ENCODE results near the gene AMPD1.
A peak's percentile ranks its signal among the peaks of the same experiment; 100 is the strongest.

Gene AMPD1

DNA sequence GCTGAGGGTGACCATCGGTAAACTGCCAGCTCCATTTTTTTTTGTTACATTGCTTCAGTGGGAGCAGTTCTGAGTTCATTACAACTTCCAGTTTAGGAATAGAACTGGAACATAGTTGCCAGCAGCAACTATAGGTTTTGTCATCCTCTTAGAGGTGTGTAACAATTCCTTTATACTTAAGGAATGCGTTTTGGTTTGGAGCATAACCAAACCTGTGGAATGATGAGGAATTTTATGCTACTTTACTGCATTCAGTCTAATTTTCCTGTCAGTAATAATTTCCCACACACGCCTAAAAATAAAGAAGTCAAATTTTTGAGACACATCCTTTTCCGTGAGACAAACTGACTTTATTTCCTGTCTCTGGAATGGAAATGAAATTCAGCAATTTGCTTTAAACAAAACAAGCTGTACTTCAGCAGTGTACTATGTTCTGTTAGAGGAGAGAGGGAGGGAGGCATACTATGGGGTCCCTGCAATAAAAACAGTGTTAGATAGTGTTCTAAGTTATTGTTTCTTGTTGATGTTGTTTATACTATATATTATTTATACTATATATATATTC, 4.8 kb upstream of the AMPD1 start:
- no peak for DNase-seq (ENCODE audit: low read depth)

DNA sequence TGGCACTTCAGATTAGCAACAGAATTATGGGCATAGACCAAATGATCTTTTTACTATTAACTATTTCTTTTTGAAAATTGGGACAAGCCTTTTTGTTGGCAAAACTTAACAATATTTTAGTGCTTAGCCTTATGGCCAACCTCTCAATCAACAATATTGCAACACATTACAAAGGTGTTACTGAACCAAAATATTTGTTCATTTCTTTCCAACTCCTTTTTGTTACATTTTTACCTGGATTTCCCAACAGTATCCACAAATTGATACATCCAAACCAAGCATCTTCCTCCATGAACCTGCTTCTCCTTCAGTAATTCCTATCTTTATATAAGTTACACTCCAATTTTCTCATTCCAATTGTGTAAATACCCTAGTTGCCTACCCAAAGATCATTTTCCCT, 1.5 kb upstream of the AMPD1 start:
- DNase-seq (ENCODE audit: low read depth), result no peak

DNA sequence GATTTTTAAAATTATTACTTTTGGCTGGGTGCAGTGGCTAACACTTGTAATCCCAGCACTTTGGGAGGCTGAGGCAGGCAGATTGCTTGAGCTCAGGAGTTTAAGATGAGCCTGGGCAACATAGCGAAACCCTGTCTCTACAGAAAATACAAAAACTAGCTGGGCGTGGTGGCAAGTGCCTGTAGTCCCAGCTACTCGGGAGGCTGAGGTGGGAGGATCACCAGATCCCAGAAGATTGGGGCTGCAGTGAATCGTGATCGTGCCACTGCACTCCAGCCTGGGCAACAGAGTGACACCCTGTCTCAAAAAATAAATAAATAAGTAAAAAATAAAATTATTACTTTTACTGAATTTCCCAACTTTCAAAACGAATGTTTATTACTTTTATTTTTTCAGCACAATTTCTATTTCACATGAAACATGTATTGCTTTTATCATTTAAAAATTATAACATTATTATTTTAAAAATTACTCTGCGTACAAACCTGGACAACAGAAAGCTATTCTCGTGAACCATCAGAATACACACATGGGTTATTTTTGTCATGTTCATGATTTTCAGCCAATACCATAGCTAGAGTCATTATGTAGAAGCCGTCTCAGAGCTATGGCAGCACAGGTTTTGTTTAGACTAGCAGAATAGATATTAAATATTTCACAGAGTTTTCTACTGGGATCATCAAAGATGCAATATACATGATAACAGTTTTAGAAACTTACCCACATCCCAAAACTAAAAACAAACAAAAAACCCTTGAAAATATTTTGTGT, 621 bp downstream of the AMPD1 start:
- no peak for DNase-seq (ENCODE audit: low read depth)

DNA sequence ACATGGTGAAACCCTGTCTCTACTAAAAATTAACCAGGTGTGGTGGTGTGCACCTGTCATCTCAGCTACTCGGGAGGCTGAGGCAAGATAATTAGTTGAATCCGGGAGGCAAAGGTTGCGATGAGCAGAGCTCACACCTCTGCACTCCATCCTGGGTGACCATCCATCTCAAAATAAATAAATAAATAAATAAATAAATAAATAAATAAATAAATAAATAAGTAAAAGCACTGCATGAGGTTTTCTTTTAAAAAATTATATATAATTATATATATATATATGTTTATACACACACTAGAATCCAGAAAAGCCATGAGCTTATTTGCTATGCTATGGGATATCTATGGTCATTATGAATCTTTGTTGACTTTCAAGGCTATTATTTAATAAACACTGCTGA, 2.4 kb downstream of the AMPD1 start:
- no peak for DNase-seq (ENCODE audit: low read depth)

DNA sequence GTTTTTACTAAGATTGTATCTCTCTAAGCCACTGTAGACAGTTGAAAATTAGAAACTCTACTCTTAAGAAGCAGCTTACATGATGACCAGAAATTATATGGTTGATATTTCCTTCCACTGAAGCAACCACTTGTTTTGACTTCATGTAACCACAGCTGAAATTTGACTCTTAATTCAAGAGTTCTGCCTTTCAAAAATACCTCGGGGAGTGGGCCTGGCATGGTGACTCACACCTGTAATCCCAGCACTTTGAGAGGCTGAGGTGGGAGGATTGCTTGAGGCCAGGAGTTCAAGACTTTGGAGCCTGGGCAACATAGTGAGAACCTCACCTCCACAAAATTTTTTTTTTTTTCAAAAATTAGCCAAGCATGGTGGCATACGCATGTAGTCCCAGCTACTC, 4.3 kb downstream of the AMPD1 start:
- no peak for DNase-seq (ENCODE audit: low read depth)

DNA sequence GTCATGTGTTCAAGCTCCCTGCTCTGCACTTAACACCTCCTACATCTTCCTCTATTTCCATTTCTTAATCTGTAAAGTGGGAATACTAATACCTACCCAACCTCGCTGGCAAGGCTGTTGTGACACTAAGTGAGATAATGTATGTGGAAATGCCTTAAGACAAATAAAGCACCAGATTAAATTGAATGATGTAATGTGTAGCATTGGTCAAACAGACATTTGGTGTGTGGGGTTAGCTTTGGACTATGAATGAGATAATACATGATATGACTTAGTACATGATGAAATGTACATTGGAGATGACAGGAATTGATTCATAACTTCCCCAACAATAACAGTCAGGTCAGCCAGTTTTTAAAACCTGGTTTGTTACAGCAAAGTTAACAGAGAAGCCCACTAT, 5.2 kb downstream of the AMPD1 start:
- DNase-seq (ENCODE audit: low read depth), result no peak

DNA sequence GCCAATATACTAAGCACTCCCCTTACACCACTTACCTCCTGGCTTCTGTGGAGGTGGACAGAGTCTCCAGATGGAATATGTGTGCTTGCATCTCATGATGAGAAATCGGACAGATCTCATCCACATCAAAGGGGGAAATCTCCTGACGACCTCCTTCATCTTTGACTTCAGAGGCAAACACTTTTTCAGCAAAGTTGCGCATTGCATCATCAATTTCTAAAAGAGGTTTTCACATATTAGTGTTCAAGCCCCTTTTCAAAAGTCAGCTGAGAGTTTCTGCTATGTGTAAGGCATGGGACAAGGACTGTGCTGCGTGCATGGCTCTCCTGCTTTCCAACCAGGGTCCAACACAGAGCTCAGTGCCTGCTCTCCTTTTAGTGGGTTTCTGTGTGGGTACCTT, 6.8 kb downstream of the AMPD1 start:
- DNase-seq (ENCODE audit: low read depth), result no peak

DNA sequence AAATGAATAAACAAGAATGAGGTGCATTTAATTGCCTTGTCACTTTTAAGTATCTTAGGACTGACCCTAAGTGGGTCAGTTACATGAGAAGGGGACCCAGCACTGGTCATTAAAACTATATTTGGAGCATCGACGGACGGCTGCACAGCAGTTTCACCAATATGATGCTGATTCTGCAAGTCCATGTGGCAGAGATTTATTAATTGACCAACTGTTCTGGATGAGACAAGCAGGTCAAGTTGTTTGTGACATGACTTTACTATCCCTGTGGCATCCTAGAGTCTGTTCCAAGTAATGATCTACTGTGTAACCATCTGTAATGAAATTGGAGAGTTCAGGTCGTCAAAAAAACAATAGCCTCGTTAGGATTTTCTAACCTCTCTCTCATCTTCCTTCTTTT, 9.5 kb downstream of the AMPD1 start:
- no peak for DNase-seq (ENCODE audit: low read depth)

DNA sequence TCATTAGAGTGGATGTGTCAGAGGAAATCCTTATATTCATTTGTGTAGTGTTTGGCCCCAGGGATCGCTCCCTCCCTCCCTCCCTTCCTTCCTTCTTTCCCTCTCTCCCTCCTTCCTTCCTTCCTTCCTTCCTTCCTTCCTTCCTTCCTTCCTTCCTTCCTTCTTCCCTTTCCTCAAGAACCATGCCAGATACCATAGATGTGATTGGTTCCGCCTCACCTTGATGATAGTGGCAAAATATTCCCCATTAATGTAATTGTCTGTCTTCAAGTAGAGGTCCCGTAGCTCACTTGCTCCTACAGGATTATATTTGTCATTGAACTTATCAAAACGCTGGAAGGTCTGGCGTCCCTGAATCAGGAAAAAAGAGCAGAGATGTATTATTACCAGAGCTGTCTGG, 17.7 kb downstream of the AMPD1 start:
- no peak for DNase-seq (ENCODE audit: low read depth)

DNA sequence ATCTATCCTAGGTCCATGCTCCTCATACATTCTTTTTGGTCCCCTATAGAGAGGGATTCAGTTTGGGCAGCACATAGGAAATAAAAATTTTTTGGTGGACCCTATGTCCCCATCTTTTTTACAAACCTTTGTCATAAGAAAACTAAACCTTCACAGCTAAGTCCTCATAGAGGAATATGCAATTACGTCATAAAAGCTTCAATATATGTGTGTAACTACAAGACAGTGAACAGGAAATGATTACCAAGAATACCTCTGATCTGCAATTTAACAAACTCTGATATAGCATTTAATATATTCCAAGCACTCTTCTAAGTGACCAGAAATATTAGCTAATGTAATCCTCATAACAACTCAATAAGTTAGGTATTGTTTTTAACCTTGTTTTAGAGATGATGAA, 19.2 kb downstream of the AMPD1 start:
- DNase-seq (ENCODE audit: low read depth), result no peak

DNA sequence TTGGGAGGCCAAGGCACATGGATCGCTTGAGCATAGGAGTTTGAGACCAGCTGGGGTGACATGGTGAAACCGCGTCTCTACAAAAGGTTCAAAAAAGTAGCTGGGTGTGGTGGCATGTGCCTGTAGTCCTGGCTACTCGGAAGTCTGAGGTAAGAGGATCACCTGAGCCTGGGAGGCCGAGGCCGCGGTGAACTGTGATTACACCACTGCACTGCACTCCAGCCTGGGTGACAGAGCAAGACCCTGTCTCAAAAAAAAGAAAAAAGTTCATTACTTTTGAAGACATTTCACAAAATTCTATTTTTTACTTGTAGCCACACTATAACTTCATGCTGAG, 23.4 kb downstream of the AMPD1 start:
- DNase-seq (ENCODE audit: low read depth), result no peak

DNA sequence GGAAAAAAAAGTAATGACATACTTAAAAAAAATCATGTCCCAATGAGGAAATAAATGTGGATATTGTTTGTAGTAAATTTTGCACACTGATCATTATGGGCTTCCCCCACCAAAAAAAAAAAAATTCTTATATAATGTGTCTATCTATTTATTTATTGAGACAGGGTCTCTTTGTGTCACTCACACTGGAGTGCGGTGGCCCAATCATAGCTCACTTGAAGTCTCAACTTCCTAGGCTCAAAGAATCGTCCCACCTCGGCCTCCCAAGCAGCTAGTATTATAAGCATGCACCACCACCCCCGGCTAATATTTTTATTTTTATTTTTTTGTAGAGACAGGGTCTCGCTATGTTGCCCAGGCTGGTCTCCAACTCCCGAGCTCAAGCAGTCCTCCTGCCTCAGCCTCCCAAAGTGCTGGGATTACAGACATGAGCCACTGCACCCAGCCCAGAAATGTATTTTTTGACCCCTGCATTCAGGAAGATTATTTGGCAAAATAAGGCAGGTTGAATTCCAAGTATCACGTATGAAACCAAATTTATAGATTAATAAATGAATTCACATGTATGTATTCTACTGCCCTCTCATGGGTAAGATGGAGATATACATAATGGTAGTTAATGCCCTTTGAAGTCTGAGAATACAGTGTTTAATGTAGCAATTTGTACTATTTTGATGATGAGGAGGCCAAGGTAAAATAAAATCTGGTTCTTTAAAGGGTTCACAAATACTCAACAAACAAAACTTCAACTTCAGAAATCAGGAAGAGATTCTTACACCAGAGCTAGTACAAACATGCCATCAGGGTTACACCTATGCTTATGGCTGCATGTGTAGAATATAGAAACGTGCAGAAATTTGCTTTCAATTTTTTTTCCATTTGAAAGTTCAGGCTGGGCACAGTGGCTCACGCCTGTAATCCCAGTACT, 24.1 kb downstream of the AMPD1 start:
- no peak for DNase-seq (ENCODE audit: low read depth)

DNA sequence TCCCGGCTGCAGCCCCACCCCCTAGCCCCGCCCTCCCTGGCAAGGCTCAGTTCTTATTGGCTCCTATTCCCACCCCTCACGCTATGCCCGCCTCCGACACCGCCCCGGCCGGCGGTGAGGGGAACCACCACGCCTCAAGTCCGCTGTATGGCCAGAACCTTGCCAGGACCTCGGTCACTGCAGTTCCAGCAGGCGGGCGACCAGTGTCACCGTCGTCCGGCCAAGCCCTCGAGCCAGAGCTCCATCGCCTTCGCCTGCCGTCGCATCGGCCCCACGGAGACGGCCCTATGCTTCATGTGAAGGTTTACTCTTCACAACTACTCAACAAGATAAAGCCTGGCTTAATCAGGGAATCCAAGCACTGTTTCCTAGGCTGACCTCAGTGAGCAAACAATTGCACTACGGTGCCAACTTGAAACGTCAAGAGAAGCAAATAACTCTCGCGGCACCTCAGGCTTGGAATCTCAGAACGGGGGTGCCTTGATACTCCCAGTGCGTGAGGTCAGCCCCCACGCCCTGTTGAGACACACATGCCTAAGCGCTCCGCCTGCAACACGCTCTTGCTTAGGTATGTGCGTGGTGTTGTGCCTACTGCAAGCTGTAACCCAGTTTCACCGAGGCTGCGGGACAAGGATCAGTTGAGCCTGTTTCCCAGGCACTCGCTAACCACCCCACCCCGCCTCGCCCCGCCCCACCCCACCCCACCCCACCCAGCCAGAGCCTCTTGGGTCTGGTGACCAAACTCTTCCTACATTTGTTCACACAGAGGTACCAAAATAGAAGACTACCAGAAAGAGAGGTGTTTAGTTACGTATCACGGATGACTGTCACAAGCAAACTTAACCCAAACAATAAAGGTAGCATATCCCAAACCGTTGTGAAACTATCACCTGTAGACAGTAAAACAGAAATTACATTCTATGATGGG, 25.0 kb downstream of the AMPD1 start:
- DNase-seq (ENCODE audit: low read depth), result peak; percentile 76

DNA sequence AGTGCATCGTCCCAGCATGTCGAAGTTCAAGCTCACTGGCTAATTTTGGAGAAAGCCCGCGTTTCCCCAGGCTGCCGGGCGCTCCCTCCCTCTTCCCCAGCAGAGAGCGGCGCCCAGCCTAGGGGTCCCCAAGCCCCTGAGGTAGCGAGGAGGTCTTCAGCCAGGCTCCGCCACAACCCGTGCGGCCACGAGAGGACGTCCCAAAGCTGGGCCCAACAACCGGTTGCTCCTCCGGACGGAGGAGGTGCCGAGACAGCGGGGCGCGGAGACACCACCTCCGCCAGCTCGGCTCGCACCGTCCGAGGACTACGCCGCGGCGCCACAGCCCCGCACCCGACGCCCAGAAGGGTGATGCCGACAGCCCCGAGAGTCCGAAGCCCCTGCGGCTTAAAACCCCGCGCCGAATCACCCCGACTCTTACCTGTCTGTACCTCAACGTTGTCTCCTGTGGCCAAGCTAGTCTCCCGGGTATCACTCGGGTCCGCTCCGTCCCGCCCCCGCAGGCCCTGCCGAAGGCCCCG, 25.7 kb downstream of the AMPD1 start, which contains the start of gene DENND2C:
Gene DENND2C, minus strand, starts transcription at position 488 of the 521 bp plus-strand sequence. CDS start 44,065 bp downstream, outside the sequence.
- DNase-seq (ENCODE audit: low read depth), result no peak

DNA sequence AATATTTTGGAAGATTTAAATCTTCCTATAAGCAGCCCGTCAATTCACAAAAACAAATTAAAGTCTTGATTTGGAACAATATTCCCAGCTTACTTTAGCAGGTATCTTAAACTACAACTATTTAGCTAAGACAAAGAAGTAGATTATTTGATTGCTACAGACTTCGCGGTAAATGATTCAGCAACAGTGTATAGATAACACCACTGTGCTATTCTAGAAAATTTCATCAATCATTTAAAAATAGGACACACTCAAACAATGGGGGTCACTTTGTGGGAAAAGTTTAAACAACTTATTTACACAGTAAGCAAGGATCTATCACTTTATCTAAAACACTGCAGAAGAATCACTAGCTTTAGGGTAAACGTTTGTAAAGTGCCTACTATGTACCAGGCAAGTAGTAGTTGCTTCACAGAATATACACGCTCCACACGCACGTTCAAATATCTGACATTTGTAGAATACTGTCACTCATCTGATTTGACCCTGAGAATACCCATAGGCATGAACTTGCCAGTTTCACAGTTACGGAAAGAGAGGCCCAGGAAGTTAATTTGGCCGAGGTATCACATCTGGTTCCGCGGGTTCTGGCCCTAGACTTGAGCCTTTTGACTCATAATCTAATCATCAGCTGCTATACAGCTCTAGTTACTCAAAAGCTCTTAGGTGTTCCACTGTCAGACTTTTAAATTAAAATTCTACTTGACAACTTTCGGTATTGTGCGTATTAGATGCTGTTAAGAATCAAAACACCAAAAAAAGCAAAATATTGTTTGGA, 26.4 kb downstream of the AMPD1 start:
- no peak for DNase-seq (ENCODE audit: low read depth)

DNA sequence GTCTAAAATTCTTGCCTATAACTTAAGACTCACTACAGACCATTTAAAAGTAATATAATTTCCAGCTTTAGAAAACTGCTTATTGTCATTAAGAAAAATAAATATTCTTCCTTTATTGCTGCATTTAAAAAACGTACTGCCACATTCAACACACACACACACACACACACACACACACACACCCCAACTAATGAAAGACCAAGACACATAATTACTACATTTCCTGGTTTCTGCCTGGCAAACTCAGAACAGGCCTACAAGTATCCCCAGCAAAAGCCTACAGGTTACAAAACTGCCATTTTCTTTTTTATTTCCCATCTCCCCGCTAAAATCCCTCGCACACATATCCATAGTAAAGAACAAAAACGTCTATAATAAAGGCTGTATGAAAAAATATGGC, 27.0 kb downstream of the AMPD1 start:
- no peak for DNase-seq (ENCODE audit: low read depth)

DNA sequence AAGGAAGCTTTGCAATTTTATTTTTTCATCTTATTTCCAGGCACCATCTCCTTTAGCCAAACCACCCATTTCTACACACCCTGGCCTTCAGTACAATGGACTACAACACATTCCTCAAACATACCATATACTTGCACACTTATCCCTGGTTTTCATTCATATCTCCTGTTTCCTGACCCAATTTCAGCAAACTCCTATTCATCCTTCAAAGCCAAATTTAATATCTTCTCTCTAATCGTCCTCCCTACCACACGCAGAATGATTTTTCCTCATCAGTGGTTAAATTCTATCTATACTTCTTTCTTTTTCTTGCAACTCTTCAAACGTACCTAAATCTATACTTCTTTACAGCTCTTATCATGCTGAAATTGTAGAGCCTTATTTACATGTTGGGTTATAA, 28.4 kb downstream of the AMPD1 start:
- DNase-seq (ENCODE audit: low read depth), result no peak

DNA sequence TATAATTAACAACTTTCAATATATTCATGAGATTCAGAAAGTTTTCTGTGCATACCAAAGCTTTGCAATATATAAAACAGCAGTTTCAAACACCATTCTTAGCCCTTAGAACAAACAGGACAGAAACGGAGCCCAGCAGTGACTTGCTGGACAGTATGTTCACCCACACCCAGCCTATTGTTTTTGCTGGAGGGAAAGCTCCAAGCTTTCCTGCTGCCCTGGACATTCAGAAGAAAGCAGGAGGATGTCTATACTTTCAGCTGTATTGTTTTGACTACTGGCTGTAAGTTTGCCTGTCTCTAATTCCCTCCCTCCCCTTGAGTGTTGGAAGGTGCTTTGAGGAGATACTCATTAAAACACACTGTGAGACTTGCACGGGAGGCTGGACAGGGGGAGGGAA, 35.1 kb downstream of the AMPD1 start:
- DNase-seq (ENCODE audit: low read depth), result no peak

DNA sequence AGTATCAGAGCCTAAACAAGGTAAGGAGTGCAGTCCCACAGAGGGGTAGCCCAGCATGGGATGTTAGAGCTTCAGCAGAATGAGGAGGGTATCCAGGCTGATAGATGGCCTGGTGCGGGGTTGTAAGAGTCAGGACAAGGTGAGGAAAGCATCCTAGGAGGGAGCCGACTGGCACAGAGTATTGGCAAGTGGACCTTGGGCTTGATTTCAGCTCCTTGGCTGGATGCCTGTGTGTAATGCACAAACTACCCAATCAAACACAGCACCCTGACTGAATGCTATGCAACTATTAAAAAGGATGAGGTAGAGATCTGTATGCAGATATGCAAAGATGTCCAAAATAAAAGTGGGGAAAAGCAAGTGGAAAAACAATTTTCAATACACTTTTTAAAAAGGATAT, 43.5 kb downstream of the AMPD1 start:
- DNase-seq (ENCODE audit: low read depth), result no peak

DNA sequence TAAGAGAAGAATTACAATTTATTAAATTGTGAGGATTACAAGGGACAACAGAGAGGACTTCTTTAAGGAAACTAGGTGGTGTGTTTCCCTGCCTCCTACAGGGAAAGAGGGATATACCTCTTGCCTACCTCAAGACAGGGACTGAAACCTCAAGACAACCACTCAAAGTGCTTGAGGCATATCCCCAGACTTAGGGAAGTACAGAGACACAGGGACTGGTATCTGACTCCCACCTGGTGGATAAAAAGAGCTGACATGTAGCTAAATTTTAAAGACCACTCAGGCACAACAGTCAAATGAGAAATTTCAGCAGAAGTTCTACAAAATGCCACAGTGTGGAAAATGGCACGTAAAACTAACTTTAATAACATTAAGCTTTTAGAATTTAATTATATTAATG, 46.8 kb downstream of the AMPD1 start:
- DNase-seq (ENCODE audit: low read depth), result no peak

DNA sequence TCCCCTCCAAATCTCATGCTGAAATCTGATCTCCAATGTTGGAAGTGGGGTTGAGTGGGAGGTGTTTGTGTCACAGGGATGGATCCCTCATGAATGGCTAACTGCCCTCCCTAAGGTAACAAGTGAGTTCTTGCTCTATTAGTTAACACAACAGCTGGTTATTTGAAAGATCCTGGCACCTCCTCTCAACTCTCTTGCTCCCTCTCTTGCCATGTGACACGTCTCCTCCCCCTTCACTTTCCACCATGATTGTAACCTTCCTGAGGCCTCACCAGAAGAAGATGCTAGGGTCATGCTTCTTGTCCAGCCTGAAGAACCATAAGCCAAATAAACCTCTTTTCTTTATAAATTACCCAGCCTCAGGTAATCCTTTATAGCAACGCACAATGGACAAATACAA, 54.0 kb downstream of the AMPD1 start:
- no peak for DNase-seq (ENCODE audit: low read depth)
